ENCODE data around the gene CHTF18. TPM values are rescaled to one million over a fixed set of nuclear protein-coding genes. Genes with fewer than 3 reads are reported as not detected.

The CHTF18 gene
- total and polyA plus RNA-seq, 10 of the 15 experiments (the other 5 are each of a cell fraction or from before 2014, with no cell fraction given) = 1.6 to 87.8 (median 19.4) TPM

- ChIA-PET POLR2A (no interaction called here), SMC1A (ENCODE audit: uncharacterized antibody, unreplicated experiment) (no interaction called here), RAD21 (ENCODE audit: unreplicated experiment) (no interaction called here), CTCF (no interaction called here)
- Histone ChIP-seq H3K79me2 (ENCODE audit: control insufficient read depth, insufficient read depth, low read length) (no peaks in the 10 kb centered on the region), H3K9me3 (replicated peaks; ENCODE audit: control insufficient read depth, insufficient read depth, low read length) (no peaks in the 10 kb centered on the region; the same call in 2 of the 3 replicates), H3K27ac (ENCODE audit: control insufficient read depth, insufficient read depth) (no peak overlapping the region), H3K4me2 (ENCODE audit: control insufficient read depth, insufficient read depth) (no peak overlapping the region), H3K36me3 (ENCODE audit: control insufficient read depth in 2 of 2, insufficient read depth in 2 of 2, low read length in 1 of 2) (no peaks in the 10 kb centered on the region), H2AFZ (ENCODE audit: control insufficient read depth, low read depth, low read length) (no peak overlapping the region), H4K20me1 (ENCODE audit: control insufficient read depth, insufficient read depth) (no peaks in the 10 kb centered on the region), H3K4me1 (ENCODE audit: control insufficient read depth, insufficient read depth, low read length) (no peaks in the 10 kb centered on the region), H3K27me3 (replicated peaks in 1 of 2; ENCODE audit: control insufficient read depth in 2 of 2, insufficient read depth in 2 of 2, low read length in 1 of 2) (no peaks in the 10 kb centered on the region), H3K4me3 (no peak overlapping the region), H3K9ac (ENCODE audit: control insufficient read depth, insufficient read depth, low read length) (no peak overlapping the region)
- intact Hi-C loops (cut with micrococcal nuclease; ENCODE audit: unreplicated experiment) = no loop called here
- WGBS (ENCODE audit: insufficient coverage, insufficient replicate concordance, low lambda C conversion rate, missing lambda C conversion rate) = 58% methylated on average over 16 of the region's 22 CpGs
- no TSS peak for BruUV-seq (replicated peaks)
- TF ChIP-seq HCFC1 (IDR thresholded peaks at IDR 0.05; ENCODE audit: low read length) (no peak), GABPA (IDR thresholded peaks at IDR 0.05; ENCODE audit: low read depth) (no peak), EED (IDR thresholded peaks at IDR 0.05; ENCODE audit: low read depth) (no peak), STAT1 (conservative IDR thresholded peaks at IDR 0.05) (no peak), CHD2 (IDR thresholded peaks at IDR 0.05; ENCODE audit: borderline replicate concordance, low read depth, low read length) (no peak)
- FAIRE-seq (no peak), ATAC-seq (no peak), DNase-seq (ENCODE audit: low read depth, low spot score) (no peak)
- in situ Hi-C loops (cut with MboI) = no loop called here
Measured at GRCh38 chr16:824194-824593, 35.8 kb downstream of the CHTF18 start.

- no peaks in the 10 kb centered on the region for H3K79me2 ChIP-seq (ENCODE audit: control insufficient read depth, insufficient read depth, low read length)
- intact Hi-C loops (cut with micrococcal nuclease; ENCODE audit: unreplicated experiment) = no loop called here
- no peak overlapping the region for H3K9ac ChIP-seq (ENCODE audit: control insufficient read depth, insufficient read depth, low read length)
- DNase-seq (ENCODE audit: low read depth, low spot score) (no peak), ATAC-seq (no peak), FAIRE-seq (no peak)
- H3K4me2 ChIP-seq (ENCODE audit: control insufficient read depth, insufficient read depth) = no peak overlapping the region
- H2AFZ ChIP-seq (ENCODE audit: control insufficient read depth, low read depth, low read length) = no peak overlapping the region
- POLR2A ChIA-PET = no interaction called here
- RAD21 ChIA-PET (ENCODE audit: unreplicated experiment) = no interaction called here
- SMC1A ChIA-PET (ENCODE audit: uncharacterized antibody, unreplicated experiment) = no interaction called here
- no peak overlapping the region for H3K27ac ChIP-seq (ENCODE audit: control insufficient read depth, insufficient read depth)
- CTCF ChIA-PET = no interaction called here
- in situ Hi-C loops (cut with MboI) = no loop called here
- no peak overlapping the region for H3K4me3 ChIP-seq
- BruUV-seq (replicated peaks) = no TSS peak
- H3K9me3 ChIP-seq (replicated peaks; ENCODE audit: control insufficient read depth, insufficient read depth, low read length) = no peaks in the 10 kb centered on the region; the same call in 2 of the 3 replicates
- no peaks in the 10 kb centered on the region for H4K20me1 ChIP-seq (ENCODE audit: control insufficient read depth, insufficient read depth)
- H3K27me3 ChIP-seq (replicated peaks in 1 of 2; ENCODE audit: control insufficient read depth in 2 of 2, insufficient read depth in 2 of 2, low read length in 1 of 2) = no peaks in the 10 kb centered on the region
- 70% methylated on average over 19 of the region's 25 CpGs for WGBS (ENCODE audit: insufficient coverage, insufficient replicate concordance, low lambda C conversion rate, missing lambda C conversion rate)
- H3K36me3 ChIP-seq (ENCODE audit: control insufficient read depth in 2 of 2, insufficient read depth in 2 of 2, low read length in 1 of 2) = no peaks in the 10 kb centered on the region
- no peaks in the 10 kb centered on the region for H3K4me1 ChIP-seq (ENCODE audit: control insufficient read depth, insufficient read depth, low read length)
- TF ChIP-seq FOXM1 (IDR thresholded peaks at IDR 0.05; ENCODE audit: low read depth, low read length) (no peak), BACH1 (IDR thresholded peaks at IDR 0.05; ENCODE audit: borderline replicate concordance) (no peak), NR2C2 (IDR thresholded peaks at IDR 0.05; ENCODE audit: borderline replicate concordance, control insufficient read depth, insufficient read length, low read depth) (no peak), PRDM15 (CRISPR knock-in tag; IDR thresholded peaks at IDR 0.05) (no peak), POLR2AphosphoS5 (IDR thresholded peaks at IDR 0.05; ENCODE audit: low read length) (no peak), IKZF2 (IDR thresholded peaks at IDR 0.05) (no peak), JUND (IDR thresholded peaks at IDR 0.05; ENCODE audit: low read depth, low read length) (no peak), SMARCA5 (IDR thresholded peaks at IDR 0.05) (no peak), TAF1 (IDR thresholded peaks at IDR 0.05; ENCODE audit: borderline replicate concordance, low read depth, low read length) (no peak), EED (IDR thresholded peaks at IDR 0.05; ENCODE audit: low read depth) (no peak), POLR2A (IDR thresholded peaks at IDR 0.05; ENCODE audit: low read depth, low read length) (no peak), PAX8 (IDR thresholded peaks at IDR 0.05) (no peak), NFXL1 (IDR thresholded peaks at IDR 0.05; ENCODE audit: borderline replicate concordance) (no peak), CHD4 (IDR thresholded peaks at IDR 0.05) (no peak), MXI1 (IDR thresholded peaks at IDR 0.05; ENCODE audit: low read depth, low read length) (no peak)
Measured at GRCh38 chr16:824601-825000, 36.2 kb downstream of the CHTF18 start.

Data from GM12878 (cell line).